CD14-positive monocyte (primary cell): Measurements from ENCODE around the gene DPY19L3. TPM values are rescaled to one million over a fixed set of nuclear protein-coding genes. Genes with fewer than 3 reads are reported as not detected.

Source experiments
- DNase-seq, 3 donors: peaks; one replicate each; pipeline ENCODE4 v3.0.0-alpha.2; 2011 to 2022
- H2AFZ ChIP-seq: 2 replicates; pipeline ENCODE4 v1.6.0; 2012; ENCODE audit warnings: mild to moderate bottlenecking, low read depth, low read length, inconsistent platforms; ENCODE audit not compliant: insufficient read depth, poor library complexity, severe bottlenecking
- H3K27ac ChIP-seq, 2 donors: 1 replicate in 1 of 2; 2 replicates in 1 of 2; pipeline ENCODE4 v1.5.1; 2012 to 2013; ENCODE audit warnings: low read length in 2 of 2, control low read depth in 1 of 2, inconsistent platforms in 1 of 2, low read depth in 1 of 2, mild to moderate bottlenecking in 1 of 2
- H3K27me3 ChIP-seq, 2 donors: one replicate each; pipeline versions ENCODE4 v1.6.0 to v1.6.1; 2011 to 2013; ENCODE audit warnings: low read length in 2 of 2; ENCODE audit not compliant: control insufficient read depth in 2 of 2, insufficient read depth in 2 of 2
- H3K36me3 ChIP-seq, 2 donors: replicated peaks in 1 of 2; 1 replicate in 1 of 2; 2 replicates in 1 of 2; pipeline versions ENCODE4 v1.5.1 to v1.6.1; 2012 to 2013; ENCODE audit warnings: low read length in 2 of 2, control low read depth in 1 of 2, inconsistent platforms in 1 of 2, mild to moderate bottlenecking in 1 of 2; ENCODE audit not compliant: insufficient read depth in 2 of 2, control insufficient read depth in 1 of 2
- H3K4me1 ChIP-seq, 2 donors: 1 replicate in 1 of 2; 2 replicates in 1 of 2; pipeline versions ENCODE4 v1.5.1 to v1.6.1; 2012 to 2013; ENCODE audit warnings: low read length in 2 of 2, control low read depth in 1 of 2, inconsistent platforms in 1 of 2, mild to moderate bottlenecking in 1 of 2, moderate library complexity in 1 of 2; ENCODE audit not compliant: insufficient read depth in 2 of 2, control insufficient read depth in 1 of 2
- H3K4me2 ChIP-seq: replicated peaks from 2 replicates; pipeline ENCODE3; 2012; ENCODE audit warnings: low read length, moderate library complexity, mild to moderate bottlenecking; ENCODE audit not compliant: poor library complexity, severe bottlenecking; ENCODE audit errors: extremely low read depth
- H3K4me3 ChIP-seq, 3 experiments: fragments of 200-600 bp in 1 of 3; sonication (generic) in 1 of 3; replicated peaks in 1 of 3; 1 replicate in 2 of 3; 2 replicates in 1 of 3; pipeline ENCODE4 v1.5.1; 2011 to 2013; ENCODE audit warnings: low read length in 3 of 3, mild to moderate bottlenecking in 3 of 3, control low read depth in 2 of 3, low read depth in 2 of 3, inconsistent platforms in 1 of 3, moderate library complexity in 1 of 3
- H3K79me2 ChIP-seq: 2 replicates; pipeline ENCODE4 v1.6.0; 2012; ENCODE audit warnings: mild to moderate bottlenecking, control low read depth, inconsistent platforms, low read length, moderate library complexity; ENCODE audit not compliant: insufficient read depth
- H3K9ac ChIP-seq: 2 replicates; pipeline ENCODE4 v1.6.0; 2017; ENCODE audit warnings: low read length, mild to moderate bottlenecking; ENCODE audit not compliant: insufficient read depth, poor library complexity, severe bottlenecking
- H3K9me3 ChIP-seq, 2 donors: replicated peaks in 1 of 2; 1 replicate in 1 of 2; 2 replicates in 1 of 2; pipeline versions ENCODE4 v1.5.1 to v1.6.1; 2012 to 2013; ENCODE audit warnings: low read length in 2 of 2, control low read depth in 1 of 2; ENCODE audit not compliant: control insufficient read depth in 1 of 2, insufficient read depth in 1 of 2
- H4K20me1 ChIP-seq: 2 replicates; pipeline ENCODE4 v1.6.0; 2012; ENCODE audit warnings: mild to moderate bottlenecking, low read length, control low read depth, moderate library complexity; ENCODE audit not compliant: insufficient read depth
- H3K27ac Mint-ChIP-seq, 7 donors: one replicate each; pipeline ENCODE4 v1.8.0; 2020; ENCODE audit warnings: mild to moderate bottlenecking in 7 of 7, mixed read lengths in 7 of 7, moderate library complexity in 6 of 7, inconsistent platforms in 2 of 7
- H3K27me3 Mint-ChIP-seq, 3 donors: one replicate each; pipeline ENCODE4 v1.8.0; 2021 to 2022; ENCODE audit warnings: low read depth in 3 of 3, mild to moderate bottlenecking in 3 of 3, mixed read lengths in 3 of 3, moderate library complexity in 3 of 3, inconsistent platforms in 1 of 3
- H3K36me3 Mint-ChIP-seq, 2 donors: one replicate each; pipeline ENCODE4 v1.8.0; 2020; ENCODE audit warnings: mixed read lengths in 2 of 2, inconsistent platforms in 1 of 2, mild to moderate bottlenecking in 1 of 2
- H3K4me1 Mint-ChIP-seq: one replicate; pipeline ENCODE4 v1.8.0; 2020; ENCODE audit warnings: mild to moderate bottlenecking, mixed read lengths
- H3K4me3 Mint-ChIP-seq, 2 donors: one replicate each; pipeline ENCODE4 v1.8.0; 2020; ENCODE audit warnings: mild to moderate bottlenecking in 2 of 2, mixed read lengths in 2 of 2, moderate library complexity in 1 of 2
- H3K9me3 Mint-ChIP-seq, 7 donors: one replicate each; pipeline ENCODE4 v1.8.0; 2020 to 2022; ENCODE audit warnings: mixed read lengths in 7 of 7, mild to moderate bottlenecking in 6 of 7, moderate library complexity in 6 of 7, inconsistent platforms in 2 of 7
- CTCF ChIP-seq: fragments of 200-600 bp; IDR thresholded peaks from one replicate; pipeline ENCODE4 v1.8.0; 2022; ENCODE audit warnings: antibody characterized with exemption, mild to moderate bottlenecking
- WGBS: methylation state at CpG from one replicate; pipeline ENCODE4 v1.1.5; 2013; ENCODE audit warnings: missing lambda C conversion rate; ENCODE audit not compliant: insufficient coverage; 5-methylcytosine and 5-hydroxymethylcytosine counted together
- intact Hi-C, 2 donors: fragments of 100-400 bp; cut with micrococcal nuclease; formaldehyde crosslinking; loops; one replicate each; pipeline versions ENCODE4 v1.15.0 to v1.15.1; 2023
- polyA plus RNA-seq, 3 donors: library from polyadenylated mRNA; depleted of rRNA in 1 of 3; unstranded in 2 of 3; stranded (reverse) in 1 of 3; fragments of 300-500 nt in 2 of 3; fragments of >200 nt in 1 of 3; fragmentation: Illumina TruSeq in 2 of 3; gene quantifications; 1 replicate in 2 of 3; 2 replicates in 1 of 3; pipeline ENCODE4 v1.2.3, GENCODE V29; 2012 to 2021

DPY19L3 gene
- polyA plus RNA-seq, 3 donors = 6.5 to 13.8 (median 7.7) TPM

GRCh38 chr19:32387701-32388392 is 17.7 kb upstream of the DPY19L3 start:
- no peak for TF ChIP-seq CTCF
- Mint-ChIP-seq H3K4me1 (no peaks in the 10 kb centered on the region), H3K27ac (no peak overlapping the region), H3K4me3 (peak overlapping the region in 1 of 2 donors; percentile 9), H3K27me3 (peaks cover 26 to 56% (median 55%) of the 10 kb centered on the region in 3 donors), H3K9me3 (peaks cover 0 to 2% (median 0%) of the 10 kb centered on the region in 7 donors), H3K36me3 (peaks cover under 1 to 12% of the 10 kb centered on the region in 2 donors)
- no peak overlapping the region for H3K9ac ChIP-seq
- no CpG with 5 or more reads among the region's 7 CpGs for WGBS
- no peak overlapping the region for H3K4me3 ChIP-seq
- H4K20me1 ChIP-seq = no peaks in the 10 kb centered on the region
- no peak overlapping the region for H3K27ac ChIP-seq
- H3K79me2 ChIP-seq = no peaks in the 10 kb centered on the region
- no peaks in the 10 kb centered on the region for H3K9me3 ChIP-seq
- no peak overlapping the region for H3K4me2 ChIP-seq
- peaks cover 23 to 72% of the 10 kb centered on the region in 2 donors for H3K27me3 ChIP-seq
- no peaks in the 10 kb centered on the region for H3K4me1 ChIP-seq
- no peak for DNase-seq
- intact Hi-C loops = no loop called here
- no peak overlapping the region for H2AFZ ChIP-seq
- no peaks in the 10 kb centered on the region for H3K36me3 ChIP-seq

GRCh38 chr19:32388393-32388855 is 17.1 kb upstream of the DPY19L3 start:
- WGBS = 100% methylated on average over 1 of the region's 3 CpGs
- H3K27ac Mint-ChIP-seq = no peak overlapping the region

More at GRCh38 chr19:32388393-32388855, 17.1 kb upstream of the DPY19L3 start:
- no peaks in the 10 kb centered on the region for H3K4me1 Mint-ChIP-seq
- peaks cover 0 to 8% of the 10 kb centered on the region in 2 donors for H3K36me3 Mint-ChIP-seq
- intact Hi-C loops = no loop called here
- Histone ChIP-seq H3K36me3 (no peaks in the 10 kb centered on the region), H3K27me3 (peaks cover 22 to 72% of the 10 kb centered on the region in 2 donors), H3K9me3 (no peaks in the 10 kb centered on the region), H3K4me2 (no peak overlapping the region), H3K4me3 (no peak overlapping the region), H4K20me1 (no peaks in the 10 kb centered on the region), H3K27ac (no peak overlapping the region), H3K4me1 (no peaks in the 10 kb centered on the region), H2AFZ (no peak overlapping the region), H3K79me2 (no peaks in the 10 kb centered on the region), H3K9ac (no peak overlapping the region)
- no peak for DNase-seq
- peak overlapping the region in 1 of 2 donors; percentile 9 for H3K4me3 Mint-ChIP-seq
- H3K27me3 Mint-ChIP-seq = peaks cover 29 to 56% (median 55%) of the 10 kb centered on the region in 3 donors
- H3K9me3 Mint-ChIP-seq = peaks cover 0 to 3% (median 0%) of the 10 kb centered on the region in 7 donors
- TF ChIP-seq CTCF = no peak
